GM19455 (cell line): ENCODE results near the gene CNR1.
"Not testable (repeated sequence)": the region's sequence is repeated elsewhere in the genome, so short reads cannot be mapped to it uniquely, and the experiment has no call there.

ENCODE experiments used
- ATAC-seq: cut with Tn5 transposase; IDR thresholded peaks from one replicate; pipeline ENCODE4 v1.9.1; 2021; ENCODE audit not compliant: unreplicated experiment

The CNR1 gene

DNA sequence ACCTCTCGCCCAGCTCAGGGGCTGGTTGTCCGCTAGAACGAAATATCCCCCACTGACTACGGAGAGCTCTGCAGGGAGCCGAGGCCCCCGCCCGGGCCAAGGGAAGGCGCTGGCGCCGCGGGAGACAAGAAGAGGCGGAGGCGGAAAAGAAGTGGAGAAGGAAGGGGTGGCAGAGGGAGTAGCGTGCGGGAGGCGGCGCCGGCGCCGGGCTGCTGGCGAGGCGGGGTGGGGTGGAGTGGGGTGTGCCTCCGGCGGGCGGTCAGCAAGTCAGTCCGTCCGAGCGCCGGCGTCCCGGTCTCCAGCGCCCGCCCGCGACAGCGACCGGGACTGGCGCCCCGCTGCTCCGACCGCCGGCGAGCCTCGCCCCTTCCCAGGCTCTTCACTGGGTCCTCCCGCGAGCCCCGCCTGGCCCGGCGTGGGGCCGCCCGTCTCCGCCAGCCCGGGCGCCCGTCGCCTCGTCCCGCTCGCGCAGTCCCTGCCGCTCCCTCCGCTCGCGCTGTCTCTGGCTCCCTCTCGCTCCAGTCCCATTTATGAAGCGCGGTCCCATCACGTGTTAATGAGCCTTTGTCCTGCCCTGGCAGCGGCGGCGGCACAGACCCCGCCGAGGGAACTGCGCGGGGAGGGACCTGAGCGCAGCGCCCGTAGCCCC lies at the start of gene CNR1:
Gene CNR1, minus strand, starts transcription at position 504 of the 649 bp plus-strand sequence. CDS start 21,073 bp downstream, outside the sequence.
- peak; percentile 55 for ATAC-seq

DNA sequence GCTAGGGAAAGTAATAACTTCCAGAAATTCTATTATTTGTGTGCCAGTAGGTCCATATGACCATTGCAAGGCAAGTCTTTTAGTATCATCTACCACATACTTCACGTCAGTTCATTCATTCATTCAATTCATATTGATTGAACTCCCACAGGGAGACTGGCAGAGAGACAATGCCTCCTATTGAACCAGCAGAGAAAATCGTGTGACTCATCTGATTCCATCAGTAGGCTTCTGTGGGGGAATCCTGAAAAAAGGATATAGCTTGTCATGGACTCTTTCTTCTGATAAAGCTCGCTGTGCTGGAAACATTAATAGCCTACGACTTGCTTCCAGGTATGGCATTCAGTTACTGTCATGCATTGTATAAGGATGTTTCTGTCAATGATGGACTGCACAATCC lies 45.3 kb upstream of the CNR1 start:
- no peak for ATAC-seq

DNA sequence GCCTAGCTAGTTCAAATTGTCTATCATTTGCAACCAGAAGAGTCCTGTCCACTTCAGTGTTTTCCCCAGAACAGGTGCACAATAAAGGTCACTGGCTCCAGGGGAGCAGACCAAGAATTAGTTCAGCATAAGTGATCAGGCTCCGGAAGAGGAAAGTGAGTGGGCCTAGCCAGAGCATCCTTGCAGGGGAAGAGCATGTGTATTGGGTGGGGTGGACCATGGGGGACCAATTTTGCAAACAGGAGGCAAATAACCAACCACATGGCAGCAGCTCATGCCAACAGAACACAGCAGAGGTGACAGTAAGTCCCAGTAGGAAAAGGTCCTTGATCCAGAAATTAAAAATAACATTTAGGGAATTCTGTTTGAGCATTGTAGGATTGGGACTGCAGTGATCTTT lies 43.2 kb upstream of the CNR1 start:
- no peak for ATAC-seq

DNA sequence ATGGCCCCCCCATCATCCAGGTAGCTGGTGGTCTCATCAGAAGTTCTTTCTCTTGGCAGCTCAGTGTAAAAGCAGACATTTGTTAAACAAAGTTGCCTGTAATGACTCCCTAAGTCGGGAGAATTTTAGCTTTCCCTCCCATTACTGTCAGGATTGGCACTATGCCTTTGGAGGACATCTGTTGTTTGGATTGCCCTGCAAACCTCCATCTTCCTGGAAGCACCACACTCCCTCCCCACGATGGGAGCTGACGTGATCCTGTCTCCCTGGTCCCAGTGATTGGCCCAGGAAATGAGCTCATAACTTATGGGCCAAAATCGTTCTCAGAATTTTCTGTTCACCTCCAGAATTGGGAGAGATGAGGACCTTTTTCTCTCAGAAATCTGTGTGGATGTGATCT lies 42.6 kb upstream of the CNR1 start:
- no peak for ATAC-seq

DNA sequence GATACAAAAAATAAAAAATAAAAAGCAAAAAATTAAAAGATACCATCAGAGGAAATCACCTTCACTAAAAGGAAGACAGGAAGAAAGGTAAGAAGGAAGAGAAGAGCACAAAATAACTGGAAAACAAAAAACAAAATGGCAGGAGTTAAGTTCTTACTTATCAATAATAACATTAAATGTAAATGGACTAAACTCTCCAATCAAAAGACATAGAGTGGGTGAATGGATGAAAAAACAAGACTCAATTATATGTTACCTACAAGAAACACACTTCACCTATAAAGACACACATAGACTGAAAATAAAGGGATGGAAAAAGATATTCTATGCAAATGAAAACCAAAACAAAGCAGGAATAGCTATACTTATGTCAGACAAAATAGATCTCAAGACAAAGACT lies 35.6 kb upstream of the CNR1 start:
- ATAC-seq, result not testable (repeated sequence)

DNA sequence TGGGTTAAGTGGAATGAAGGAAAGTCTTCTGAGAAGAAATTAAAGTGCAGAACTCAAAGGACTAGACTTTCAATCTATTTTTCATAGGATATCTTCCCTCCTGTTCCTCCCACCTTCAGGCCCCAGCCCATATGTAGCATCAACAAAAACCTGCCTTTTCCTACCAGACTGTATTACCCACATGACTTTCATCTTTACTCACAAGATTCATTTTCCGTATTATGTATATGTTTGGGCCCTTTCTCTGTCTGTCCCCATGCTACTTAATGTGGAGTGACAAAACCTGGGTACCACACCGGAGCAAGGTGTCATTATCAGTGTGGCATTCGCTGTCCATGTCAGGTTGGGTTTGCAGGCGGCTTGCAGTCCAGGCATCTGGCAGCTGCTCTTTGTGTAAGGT lies 18.8 kb upstream of the CNR1 start:
- ATAC-seq, result no peak

DNA sequence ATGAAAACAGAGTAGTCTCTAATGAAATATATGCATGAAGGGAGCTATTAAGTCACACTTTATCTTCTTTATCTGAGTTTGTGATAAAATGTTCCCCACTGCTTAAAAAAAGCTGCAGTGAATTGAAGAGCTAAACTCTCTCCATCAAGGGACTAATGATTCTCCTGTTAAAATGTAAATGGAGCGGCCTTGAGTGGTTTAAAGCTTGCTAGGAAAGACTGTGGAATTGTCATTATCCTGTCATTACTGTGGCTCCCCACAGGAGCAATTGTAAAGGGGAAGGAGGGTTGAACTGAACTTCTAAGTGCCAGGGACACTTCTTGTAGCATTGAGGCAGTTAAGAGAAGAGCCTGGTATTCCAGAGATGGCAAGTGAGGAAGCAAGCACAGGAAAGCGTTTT lies 17.3 kb upstream of the CNR1 start:
- no peak for ATAC-seq

DNA sequence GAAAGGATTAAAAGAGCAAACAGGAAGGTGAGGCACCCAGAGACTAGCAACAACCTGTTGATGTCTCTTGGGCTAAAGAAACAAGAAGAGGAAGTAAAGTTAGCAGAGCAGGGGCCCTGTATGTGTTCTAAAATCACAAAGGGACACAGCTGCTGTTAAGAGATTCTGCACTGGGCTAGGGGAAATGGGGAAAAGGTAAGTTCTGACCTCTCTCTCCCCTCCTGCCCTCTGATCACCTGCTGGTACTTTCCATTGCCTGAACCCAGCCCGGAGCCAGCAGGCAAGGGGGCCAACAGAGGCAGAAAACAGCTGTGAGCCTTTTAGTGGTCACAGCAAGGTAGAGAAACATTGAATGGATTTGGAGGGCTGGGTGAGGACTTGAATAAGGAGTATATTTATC lies 13.5 kb upstream of the CNR1 start:
- ATAC-seq, result peak; percentile 51

DNA sequence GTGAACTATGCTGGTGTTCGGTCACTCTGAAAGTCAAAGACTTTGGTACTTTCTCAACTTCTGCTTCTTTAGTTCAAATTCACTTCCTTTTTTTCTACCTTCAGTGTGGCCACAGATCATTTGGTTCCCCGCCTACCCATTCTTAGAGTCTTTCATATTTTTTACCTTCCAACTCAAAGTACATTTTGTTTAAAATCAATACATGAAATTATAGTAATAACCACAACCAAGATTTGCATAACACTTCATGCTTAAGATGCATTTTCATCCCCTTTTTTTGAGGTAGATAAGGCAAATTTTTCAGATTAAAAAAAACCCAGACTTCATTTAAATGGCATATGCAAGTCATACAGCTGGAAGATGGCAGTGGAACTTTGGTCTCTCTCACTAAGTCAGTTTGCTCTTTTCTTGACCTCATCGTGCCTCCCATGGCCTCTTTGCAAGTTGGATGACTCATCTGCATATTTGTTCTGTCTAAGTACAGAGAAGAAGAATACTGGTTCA lies 11.9 kb upstream of the CNR1 start:
- peak; percentile 84 for ATAC-seq

DNA sequence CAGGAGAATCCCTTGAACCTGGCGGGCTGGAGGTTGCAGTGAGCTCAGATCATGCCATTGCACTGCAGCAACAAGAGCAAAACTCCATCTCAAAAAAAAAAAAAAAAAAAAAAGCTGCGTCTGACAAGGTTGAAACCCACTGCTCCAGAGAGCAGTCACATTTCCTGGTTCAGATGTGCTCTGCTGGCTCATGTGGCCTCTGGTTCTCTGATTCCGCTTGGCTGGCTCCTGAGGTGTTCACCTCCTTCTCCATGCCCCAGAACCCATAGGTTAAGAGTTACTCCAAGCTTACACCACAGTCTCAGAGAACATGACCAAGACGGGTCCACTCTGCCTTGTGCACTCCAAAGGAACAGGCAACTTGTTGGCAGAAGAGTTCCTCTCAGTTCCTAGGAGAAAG lies 8.8 kb upstream of the CNR1 start:
- no peak for ATAC-seq

DNA sequence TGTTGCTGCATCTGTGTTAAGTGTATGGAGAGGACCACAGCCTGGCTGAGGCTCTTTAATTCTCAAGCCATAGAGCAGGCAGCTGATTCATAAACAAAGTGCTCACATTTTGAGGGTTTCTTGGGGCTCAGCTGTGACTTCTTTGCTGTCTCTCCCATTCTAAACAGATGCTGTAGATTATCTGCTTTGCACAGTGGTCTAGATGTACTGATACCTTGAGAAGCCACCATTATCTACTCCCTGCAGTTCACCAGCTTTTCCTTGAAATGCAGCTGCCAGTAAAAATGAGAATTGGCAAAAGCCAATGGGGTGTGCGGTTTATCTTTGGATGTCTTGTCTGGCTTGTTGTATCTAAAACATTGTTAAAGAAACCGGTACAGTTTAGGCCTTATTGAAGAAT lies 5.2 kb upstream of the CNR1 start:
- no peak for ATAC-seq

DNA sequence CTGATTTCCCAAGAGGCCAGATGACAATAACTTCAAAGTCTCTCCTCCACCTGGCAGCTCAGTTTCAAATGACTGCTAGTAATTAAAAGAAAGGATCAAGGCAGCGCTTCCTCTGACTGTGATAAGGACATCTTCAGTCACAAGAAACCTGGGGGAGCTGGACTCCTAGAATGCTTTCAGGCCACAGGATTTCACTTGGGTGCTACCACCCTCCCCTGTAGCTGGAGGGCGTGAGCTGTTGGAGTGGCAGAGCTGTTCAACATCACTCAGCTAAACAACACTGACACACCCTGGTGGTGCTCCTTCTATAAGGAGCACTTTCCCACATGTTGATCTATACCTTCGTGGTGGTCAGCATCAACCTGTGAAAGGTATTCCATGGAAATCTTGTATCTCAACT lies 2.2 kb upstream of the CNR1 start:
- no peak for ATAC-seq

DNA sequence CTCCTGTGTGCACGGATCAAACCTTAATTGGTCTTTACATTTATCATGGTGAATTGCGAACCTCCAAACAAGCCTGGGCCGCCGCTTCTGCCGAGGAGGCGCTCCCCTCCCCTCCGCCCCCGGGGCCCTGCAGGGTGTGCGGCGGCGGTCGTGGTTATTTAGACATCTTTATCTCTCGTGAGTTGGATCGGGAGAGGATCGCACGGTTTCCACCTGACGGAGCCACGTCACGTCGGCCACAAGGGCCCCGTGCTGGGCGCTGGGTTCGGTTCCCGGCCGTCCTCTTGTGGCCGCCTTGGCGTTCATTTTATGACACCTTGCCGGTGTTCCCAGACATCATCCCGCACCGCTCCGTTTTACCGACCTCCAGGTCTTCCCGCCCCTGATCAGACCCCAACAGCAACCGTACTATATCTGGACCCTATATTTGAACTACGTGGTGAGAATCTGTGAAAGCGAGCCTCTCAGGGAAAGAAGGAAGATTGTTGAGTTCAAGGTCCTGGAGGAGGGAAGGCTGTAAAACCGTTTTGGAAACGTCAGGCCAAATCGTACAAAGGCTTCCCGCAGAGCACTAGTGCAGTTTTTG lies 1.3 kb upstream of the CNR1 start:
- no peak for ATAC-seq

DNA sequence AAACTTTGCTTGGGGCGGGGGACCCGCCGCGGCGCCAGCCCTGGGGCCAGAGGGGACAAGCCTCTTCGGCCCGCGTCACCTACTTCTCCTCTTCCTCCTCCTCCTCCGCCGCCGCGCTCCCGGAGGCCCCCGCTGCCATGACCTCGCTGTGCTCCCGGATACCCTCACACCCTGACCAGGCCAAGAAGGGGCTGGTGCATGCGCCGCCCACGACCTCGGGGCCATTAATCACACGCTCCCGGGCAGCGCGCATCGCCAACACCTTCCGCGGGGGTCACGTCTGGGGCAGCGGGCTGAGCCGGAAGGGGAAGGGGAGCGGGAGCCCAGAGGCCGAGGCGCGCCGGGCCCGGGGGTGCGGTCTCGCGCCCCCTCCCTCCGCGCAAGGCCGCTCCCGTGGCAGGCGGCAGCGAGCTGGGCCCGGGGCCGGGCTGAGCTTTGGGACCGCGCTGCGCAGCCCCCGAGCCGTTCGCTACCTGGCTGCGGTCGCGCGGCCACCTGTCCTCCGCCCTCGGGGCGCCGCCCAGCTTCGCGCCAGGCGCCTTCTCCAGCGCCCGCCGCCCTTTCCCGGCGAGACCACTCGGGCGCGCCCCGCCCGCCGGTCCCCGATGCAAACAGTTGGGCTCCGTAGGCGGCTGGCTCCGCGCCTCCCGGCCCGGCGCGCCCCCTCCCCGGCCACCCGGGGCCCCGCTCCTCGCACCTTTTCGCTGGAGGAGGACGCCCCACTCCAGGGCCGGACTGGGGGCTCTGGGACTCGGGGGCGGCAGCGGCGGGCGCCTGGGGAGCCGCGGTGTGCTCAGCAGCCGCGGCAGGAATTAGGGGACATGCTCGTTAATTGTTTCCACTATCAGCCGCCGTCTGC lies 575 bp upstream of the CNR1 start:
- peak; percentile 43 for ATAC-seq

DNA sequence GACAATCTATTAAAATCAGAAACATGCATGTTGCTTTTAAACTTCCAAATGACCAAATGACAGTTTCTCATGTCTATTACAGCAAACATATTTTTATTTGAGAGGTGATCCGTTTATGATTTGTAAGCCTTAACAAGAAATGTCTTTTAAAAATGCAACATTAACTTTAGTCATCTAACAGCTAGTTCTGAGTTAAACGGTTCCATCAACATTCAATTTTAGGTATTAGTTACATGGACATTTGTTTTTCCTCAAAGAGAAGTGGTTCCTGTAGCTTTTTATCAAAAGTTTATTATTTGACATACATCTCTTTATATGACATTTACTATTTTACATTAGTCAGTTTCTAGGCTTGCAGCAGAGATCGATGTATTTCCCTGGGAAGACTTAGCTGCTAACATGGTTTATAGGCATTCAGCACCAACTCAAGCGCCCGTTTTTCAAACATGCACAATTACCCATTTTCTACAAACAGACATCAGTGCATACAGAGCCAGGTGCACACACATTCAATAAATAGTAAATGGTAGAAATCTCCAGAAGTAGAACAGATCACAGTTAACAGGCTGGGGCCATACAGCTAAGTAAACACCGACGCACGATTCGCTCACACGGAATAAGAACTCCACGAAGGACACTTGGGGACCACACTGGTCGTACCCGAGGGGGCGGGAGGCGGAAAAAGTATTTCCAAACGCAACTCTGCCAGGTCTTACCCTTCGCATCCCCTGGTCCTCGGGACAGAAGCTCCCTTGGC lies 882 bp downstream of the CNR1 start:
- ATAC-seq, result no peak

DNA sequence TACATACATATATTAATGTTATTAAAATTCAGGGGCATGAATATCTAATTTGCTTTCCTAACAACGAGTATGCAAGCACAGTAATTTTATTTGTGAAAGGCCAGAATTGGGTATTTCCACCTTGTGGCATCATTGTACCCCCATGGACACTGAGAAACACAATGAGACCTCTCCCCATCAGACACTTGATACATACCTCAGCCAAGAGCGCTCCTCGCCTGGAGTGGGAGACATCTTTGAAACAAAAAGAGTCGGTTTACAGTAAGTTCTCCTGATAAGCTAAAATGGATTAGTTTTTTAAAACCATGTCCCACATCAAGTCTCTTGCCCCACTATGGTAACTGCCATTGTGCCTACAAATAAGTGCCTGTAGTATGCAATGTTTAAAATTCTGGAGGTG lies 2.1 kb downstream of the CNR1 start:
- no peak for ATAC-seq

DNA sequence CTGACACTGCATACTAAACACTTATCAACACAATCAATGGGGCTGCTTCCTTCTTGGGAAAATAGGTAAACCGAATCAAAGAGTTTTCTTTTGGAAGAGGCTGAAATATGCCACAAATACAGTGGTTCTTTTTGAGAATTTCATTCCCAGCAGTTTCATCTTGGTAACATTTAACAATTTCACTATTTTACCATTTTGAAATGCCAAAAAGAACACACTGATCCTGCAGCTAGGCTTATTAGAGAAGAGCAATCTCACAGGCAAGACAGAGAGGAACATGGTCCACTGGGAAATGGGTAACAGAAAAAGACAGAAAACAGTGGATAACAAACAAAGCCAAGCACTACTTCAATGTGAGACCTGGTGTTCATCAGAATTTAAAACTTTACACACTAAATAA lies 2.5 kb downstream of the CNR1 start:
- no peak for ATAC-seq

DNA sequence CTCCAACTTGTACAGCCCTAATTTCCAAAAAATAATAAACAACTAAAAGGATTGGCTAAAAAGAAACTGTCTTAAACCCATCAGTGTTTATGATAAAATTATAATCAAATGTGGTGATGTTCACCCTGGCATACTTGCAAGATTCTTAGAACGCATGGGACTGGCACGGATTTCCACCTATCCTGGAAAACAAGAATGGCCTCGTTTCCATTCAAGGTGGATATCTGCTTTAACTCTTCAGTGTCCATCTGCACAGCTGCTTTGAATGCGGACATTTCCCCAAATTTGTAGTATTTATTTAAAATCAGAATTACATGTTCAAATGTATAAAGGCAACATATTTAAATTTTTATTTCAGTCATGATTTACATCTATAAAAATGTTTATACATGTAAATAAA lies 4.2 kb downstream of the CNR1 start:
- ATAC-seq, result no peak

DNA sequence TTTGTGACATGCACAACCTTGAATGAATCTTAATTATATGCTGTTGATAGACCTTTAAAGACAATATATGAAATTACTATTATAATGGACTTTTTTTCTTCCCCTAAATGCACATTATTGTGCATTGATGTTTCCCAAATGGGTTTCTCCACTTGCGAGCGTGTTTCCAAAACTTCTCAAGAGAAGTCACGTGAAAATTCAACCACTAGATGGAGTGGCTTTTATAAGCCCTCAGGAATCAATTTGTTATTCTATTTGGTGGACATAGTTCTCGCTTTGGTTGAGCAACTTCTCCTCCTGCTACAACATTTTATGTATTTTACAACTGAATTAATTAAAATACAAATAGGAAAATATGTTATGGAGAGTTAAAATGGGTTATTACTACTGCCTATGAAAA lies 9.0 kb downstream of the CNR1 start:
- ATAC-seq, result no peak

DNA sequence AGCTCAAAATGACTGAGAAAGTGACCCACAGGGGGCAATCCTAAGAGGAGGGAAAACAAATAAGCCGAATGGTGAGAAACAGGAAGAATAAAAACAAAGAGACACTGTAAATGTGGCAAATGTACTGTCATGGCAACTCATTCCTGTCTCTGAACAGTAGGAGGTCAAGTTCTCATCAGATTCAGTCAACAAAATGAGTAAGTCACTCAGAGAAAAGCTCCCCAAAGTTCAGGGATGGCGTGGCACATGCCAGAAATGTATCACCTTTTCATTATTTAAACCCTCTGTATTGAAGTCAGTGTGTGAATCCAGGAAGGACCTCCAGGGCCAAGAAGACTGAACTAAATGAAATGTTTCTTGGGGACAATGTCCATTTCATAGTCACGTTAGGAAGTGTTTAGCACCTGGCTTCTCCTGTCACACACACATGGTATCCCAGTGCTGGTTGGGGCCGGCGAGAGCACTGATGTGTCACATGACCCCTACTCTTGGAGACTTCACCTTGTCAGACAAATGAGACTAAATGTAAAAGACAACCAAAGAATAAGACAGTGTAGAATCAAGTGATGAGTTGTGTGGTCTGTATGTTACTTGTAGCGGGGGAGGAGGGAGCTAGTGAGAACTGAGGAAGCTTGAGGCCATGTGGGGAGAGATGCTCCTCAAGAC lies 20.7 kb downstream of the CNR1 start:
- no peak for ATAC-seq
